Immature natural killer cell (primary cell): Measurements from ENCODE around the gene ARHGAP15. TPM values are rescaled to one million over a fixed set of nuclear protein-coding genes. Genes with fewer than 3 reads are reported as not detected.

Experiments used
- DNase-seq, 3 donors: peaks; one replicate each; pipeline ENCODE4 v3.0.0; 2022; ENCODE audit warnings: mixed read lengths in 1 of 3
- H3K27ac Mint-ChIP-seq, 6 donors: one replicate each; pipeline ENCODE4 v1.8.0; 2020; ENCODE audit warnings: mixed read lengths in 6 of 6, mild to moderate bottlenecking in 5 of 6, inconsistent platforms in 4 of 6, moderate library complexity in 3 of 6
- H3K27me3 Mint-ChIP-seq, 3 donors: one replicate each; pipeline ENCODE4 v1.8.0; 2020 to 2021; ENCODE audit warnings: low read depth in 3 of 3, mild to moderate bottlenecking in 3 of 3, mixed read lengths in 3 of 3, moderate library complexity in 3 of 3, inconsistent platforms in 1 of 3
- H3K36me3 Mint-ChIP-seq, 3 donors: one replicate each; pipeline ENCODE4 v1.8.0; 2020; ENCODE audit warnings: mixed read lengths in 3 of 3, inconsistent platforms in 2 of 3, mild to moderate bottlenecking in 2 of 3
- H3K4me1 Mint-ChIP-seq, 2 donors: one replicate each; pipeline ENCODE4 v1.8.0; 2020; ENCODE audit warnings: inconsistent platforms in 2 of 2, mild to moderate bottlenecking in 2 of 2, mixed read lengths in 2 of 2, moderate library complexity in 1 of 2
- H3K4me3 Mint-ChIP-seq, 5 donors: one replicate each; pipeline ENCODE4 v1.8.0; 2020; ENCODE audit warnings: mild to moderate bottlenecking in 5 of 5, mixed read lengths in 5 of 5, inconsistent platforms in 3 of 5, moderate library complexity in 3 of 5
- H3K9me3 Mint-ChIP-seq, 6 donors: one replicate each; pipeline ENCODE4 v1.8.0; 2020; ENCODE audit warnings: mild to moderate bottlenecking in 6 of 6, mixed read lengths in 6 of 6, inconsistent platforms in 4 of 6, moderate library complexity in 3 of 6
- polyA plus RNA-seq, 3 donors: library from polyadenylated mRNA; unstranded; fragments of 300-500 nt; fragmentation: Illumina TruSeq; gene quantifications; one replicate each; pipeline ENCODE4 v1.2.3, GENCODE V29; 2021

Gene ARHGAP15
- polyA plus RNA-seq, 3 donors from 2014 or later: 107 to 168 (median 150) TPM

DNA sequence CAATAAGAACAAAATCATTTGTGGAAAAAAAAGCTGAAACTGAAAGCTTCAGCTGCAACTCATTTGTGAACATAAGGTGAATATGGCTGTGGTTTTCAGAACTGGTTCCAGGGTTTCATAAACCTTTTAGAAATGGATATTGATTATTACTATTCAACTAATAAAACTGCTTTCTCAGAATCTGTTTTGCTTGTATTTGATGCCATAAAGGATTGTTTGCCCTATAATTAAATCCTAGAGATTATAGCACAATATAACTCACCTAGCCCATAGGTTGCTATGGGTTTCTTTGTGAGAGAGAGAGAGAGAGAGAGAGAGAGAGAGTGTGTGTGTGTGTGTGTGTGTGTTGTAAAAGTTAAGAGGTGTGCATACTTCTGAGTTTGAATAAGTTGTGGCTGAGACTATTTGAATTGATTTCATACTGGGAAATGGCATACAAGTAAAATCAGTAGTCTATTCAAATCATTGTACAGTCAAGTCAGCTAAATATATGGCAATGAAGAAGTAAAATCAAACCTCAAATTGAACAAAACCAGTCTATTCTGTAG lies 339.2 kb downstream of the ARHGAP15 start:
- Mint-ChIP-seq H3K36me3 (peaks cover 4 to 12% (median 6%) of the 10 kb centered on the region in 3 donors), H3K27ac (peak overlapping the region in 2 of 6 donors; percentile 13 to 21), H3K4me1 (peaks cover 21 to 26% of the 10 kb centered on the region in 2 donors), H3K4me3 (no peak overlapping the region), H3K9me3 (no peaks in the 10 kb centered on the region), H3K27me3 (peaks cover 0 to 2% (median 0%) of the 10 kb centered on the region in 3 donors)
- no peak for DNase-seq

DNA sequence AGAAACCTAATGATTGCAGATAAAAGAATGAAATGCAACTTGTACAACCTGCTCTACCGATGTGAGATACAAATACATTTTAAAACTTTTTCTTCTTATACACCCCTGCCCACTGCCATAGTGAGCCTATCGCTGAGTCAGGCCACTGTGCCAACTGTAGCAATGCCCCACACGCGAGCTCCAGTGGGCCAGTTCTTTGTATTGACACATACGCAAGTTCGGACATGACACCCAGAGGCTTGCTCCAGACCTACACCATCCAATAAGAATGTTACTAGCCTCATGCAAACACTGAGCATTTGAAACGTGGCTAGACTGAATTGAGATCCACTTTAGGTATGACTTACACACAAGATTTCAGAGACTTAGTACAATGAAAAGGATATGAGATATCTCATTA lies 340.1 kb downstream of the ARHGAP15 start:
- H3K9me3 Mint-ChIP-seq: no peaks in the 10 kb centered on the region
- H3K36me3 Mint-ChIP-seq: peaks cover 4 to 16% (median 8%) of the 10 kb centered on the region in 3 donors
- H3K4me3 Mint-ChIP-seq: no peak overlapping the region
- no peak for DNase-seq
- H3K27ac Mint-ChIP-seq: no peak overlapping the region
- H3K27me3 Mint-ChIP-seq: peaks cover 0 to 2% (median 0%) of the 10 kb centered on the region in 3 donors
- H3K4me1 Mint-ChIP-seq: peaks cover 16 to 19% of the 10 kb centered on the region in 2 donors

GRCh38 chr2:143471550-143471949 lies 342.3 kb downstream of the ARHGAP15 start:
- peaks cover 4 to 21% (median 8%) of the 10 kb centered on the region in 3 donors for H3K36me3 Mint-ChIP-seq
- peak overlapping the region in 1 of 6 donors; percentile 25 for H3K27ac Mint-ChIP-seq
- H3K4me3 Mint-ChIP-seq: no peak overlapping the region
- H3K9me3 Mint-ChIP-seq: no peaks in the 10 kb centered on the region
- H3K27me3 Mint-ChIP-seq: peaks cover 0 to 2% (median 0%) of the 10 kb centered on the region in 3 donors
- peaks cover 21 to 24% of the 10 kb centered on the region in 2 donors for H3K4me1 Mint-ChIP-seq
- no peak for DNase-seq

GRCh38 chr2:143473216-143473615 lies 344.0 kb downstream of the ARHGAP15 start:
- H3K27me3 Mint-ChIP-seq: peaks cover 0 to 2% (median 0%) of the 10 kb centered on the region in 3 donors
- peaks cover 4 to 21% (median 8%) of the 10 kb centered on the region in 3 donors for H3K36me3 Mint-ChIP-seq
- H3K27ac Mint-ChIP-seq: no peak overlapping the region
- H3K9me3 Mint-ChIP-seq: no peaks in the 10 kb centered on the region
- peaks cover 30 to 34% of the 10 kb centered on the region in 2 donors for H3K4me1 Mint-ChIP-seq
- no peak overlapping the region for H3K4me3 Mint-ChIP-seq
- DNase-seq: no peak

DNA sequence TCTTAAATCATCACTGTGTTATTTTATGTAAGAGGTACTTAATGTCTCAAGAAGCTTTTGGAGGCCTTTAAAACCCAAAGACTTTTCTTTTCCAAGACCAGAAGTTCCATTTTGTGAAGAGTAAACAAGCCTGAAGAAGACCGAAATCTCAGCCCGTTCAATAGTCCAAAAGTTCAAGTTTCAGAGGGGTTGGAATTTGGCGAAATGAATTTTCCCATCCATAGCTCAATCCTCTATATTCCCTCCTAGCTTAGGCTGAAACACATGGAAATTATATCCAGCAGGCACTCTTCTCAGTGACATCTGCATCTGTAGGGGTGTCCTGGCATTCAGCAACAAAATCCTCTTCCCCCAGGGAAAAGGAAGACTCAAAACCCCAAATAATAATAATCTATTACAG lies 344.6 kb downstream of the ARHGAP15 start:
- no peaks in the 10 kb centered on the region for H3K9me3 Mint-ChIP-seq
- peaks cover 0 to 2% (median 0%) of the 10 kb centered on the region in 3 donors for H3K27me3 Mint-ChIP-seq
- peaks cover 27 to 32% of the 10 kb centered on the region in 2 donors for H3K4me1 Mint-ChIP-seq
- H3K36me3 Mint-ChIP-seq: peaks cover 4 to 21% (median 8%) of the 10 kb centered on the region in 3 donors
- H3K4me3 Mint-ChIP-seq: no peak overlapping the region
- no peak for DNase-seq
- no peak overlapping the region for H3K27ac Mint-ChIP-seq

GRCh38 chr2:143474586-143474985 lies 345.4 kb downstream of the ARHGAP15 start:
- Mint-ChIP-seq H3K4me3 (no peak overlapping the region), H3K9me3 (no peaks in the 10 kb centered on the region), H3K4me1 (peaks cover 24 to 32% of the 10 kb centered on the region in 2 donors), H3K36me3 (peaks cover 4 to 21% (median 8%) of the 10 kb centered on the region in 3 donors), H3K27me3 (peaks cover 0 to 2% (median 0%) of the 10 kb centered on the region in 3 donors), H3K27ac (peak overlapping the region in 1 of 6 donors; percentile 15)
- no peak for DNase-seq

GRCh38 chr2:143475041-143475776 lies 346.0 kb downstream of the ARHGAP15 start:
- Mint-ChIP-seq H3K27ac (no peak overlapping the region), H3K4me3 (no peak overlapping the region), H3K4me1 (peaks cover 24 to 34% of the 10 kb centered on the region in 2 donors), H3K9me3 (no peaks in the 10 kb centered on the region), H3K27me3 (peaks cover 0 to 2% (median 0%) of the 10 kb centered on the region in 3 donors), H3K36me3 (peaks cover 4 to 21% (median 8%) of the 10 kb centered on the region in 3 donors)
- DNase-seq: no peak

- H3K27me3 Mint-ChIP-seq: peaks cover 0 to 2% (median 0%) of the 10 kb centered on the region in 3 donors
- H3K4me3 Mint-ChIP-seq: no peak overlapping the region
- H3K4me1 Mint-ChIP-seq: peaks cover 27 to 47% of the 10 kb centered on the region in 2 donors
- H3K36me3 Mint-ChIP-seq: peaks cover 0 to 21% (median 8%) of the 10 kb centered on the region in 3 donors
- H3K9me3 Mint-ChIP-seq: no peaks in the 10 kb centered on the region
- no peak for DNase-seq
- no peak overlapping the region for H3K27ac Mint-ChIP-seq
These were observed 347.3 kb downstream of the ARHGAP15 start for GRCh38 chr2:143476336-143477087.

DNA sequence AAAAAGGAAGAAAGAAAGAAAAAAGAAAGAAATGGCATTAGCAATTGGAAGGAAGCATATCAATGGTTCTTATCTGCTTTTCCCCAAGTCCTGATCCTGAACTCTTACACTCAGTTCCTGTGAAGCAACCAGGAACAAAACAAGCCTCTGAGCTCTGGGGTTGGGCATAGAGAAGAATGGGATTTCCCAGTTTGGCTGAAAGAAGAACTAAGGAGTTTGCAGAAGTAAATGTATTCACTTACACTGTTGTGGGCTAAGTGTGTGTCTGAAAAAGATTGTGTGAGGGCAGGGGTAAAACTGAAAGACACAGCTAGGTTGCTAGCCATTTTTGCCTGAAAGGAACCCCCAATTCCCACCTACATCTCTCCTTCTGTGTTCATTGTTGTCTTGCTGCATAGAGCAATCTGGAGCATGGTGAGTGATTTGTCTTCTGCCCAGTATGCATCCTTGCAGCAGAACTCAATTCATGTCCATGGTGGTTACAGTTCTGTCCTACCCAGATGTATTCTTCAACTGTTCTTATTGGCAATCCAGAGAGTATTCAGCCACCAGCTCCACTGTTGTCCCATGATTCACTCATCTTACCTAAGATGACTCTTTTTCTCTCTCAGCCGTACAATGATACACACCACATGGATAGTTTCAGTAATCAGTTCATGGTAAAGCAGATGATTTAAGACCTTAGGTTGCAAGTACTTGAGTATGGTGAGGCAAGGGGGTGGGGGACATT lies 348.7 kb downstream of the ARHGAP15 start:
- Mint-ChIP-seq H3K27ac (peak overlapping the region in 1 of 6 donors; percentile 12), H3K27me3 (peaks cover 0 to under 1% (median 0%) of the 10 kb centered on the region in 3 donors), H3K4me3 (no peak overlapping the region), H3K36me3 (peaks cover 0 to 17% (median 8%) of the 10 kb centered on the region in 3 donors), H3K4me1 (peaks cover 31 to 57% of the 10 kb centered on the region in 2 donors), H3K9me3 (no peaks in the 10 kb centered on the region)
- DNase-seq: no peak

- Mint-ChIP-seq H3K27ac (no peak overlapping the region), H3K4me1 (peaks cover 32 to 66% of the 10 kb centered on the region in 2 donors), H3K36me3 (peaks cover 0 to 3% (median 0%) of the 10 kb centered on the region in 3 donors), H3K4me3 (no peak overlapping the region), H3K9me3 (no peaks in the 10 kb centered on the region), H3K27me3 (no peaks in the 10 kb centered on the region)
- no peak for DNase-seq
These were observed 350.9 kb downstream of the ARHGAP15 start for GRCh38 chr2:143480086-143480485.

DNA sequence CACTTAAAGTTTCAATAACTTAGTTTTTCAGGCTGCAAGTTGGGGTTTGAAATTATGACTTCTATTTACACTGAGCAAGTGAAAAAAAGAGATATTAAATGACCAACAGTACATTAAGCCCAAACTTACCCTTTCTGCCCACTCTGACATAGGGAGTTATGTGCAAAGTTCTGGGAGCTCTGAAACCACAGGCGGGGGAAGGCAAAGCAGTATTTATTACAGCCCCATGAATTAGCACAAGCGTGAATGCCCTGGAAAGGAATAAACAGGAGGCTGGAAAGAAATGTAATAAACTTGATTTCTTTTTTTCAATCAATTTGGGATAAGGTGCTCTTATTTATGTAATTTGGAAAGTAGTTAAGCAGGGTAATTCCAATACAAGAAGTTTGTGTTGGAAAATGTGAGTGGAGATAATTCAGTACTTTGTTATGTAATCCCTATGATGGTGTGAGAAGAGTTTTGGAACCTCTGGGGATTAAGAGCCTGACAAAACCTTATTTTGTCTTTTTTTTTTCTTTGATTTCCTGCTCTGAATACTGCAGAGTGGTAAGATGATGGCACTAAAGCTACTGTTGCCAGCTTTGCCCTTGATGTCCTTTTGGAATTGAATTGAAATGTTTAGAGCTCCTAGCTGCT lies 351.5 kb downstream of the ARHGAP15 start:
- no peak for DNase-seq
- Mint-ChIP-seq H3K27ac (no peak overlapping the region), H3K27me3 (peaks cover 0 to 1% (median 0%) of the 10 kb centered on the region in 3 donors), H3K4me1 (peaks cover 29 to 71% of the 10 kb centered on the region in 2 donors), H3K4me3 (no peak overlapping the region), H3K9me3 (no peaks in the 10 kb centered on the region), H3K36me3 (peaks cover 0 to 3% (median 0%) of the 10 kb centered on the region in 3 donors)

DNA sequence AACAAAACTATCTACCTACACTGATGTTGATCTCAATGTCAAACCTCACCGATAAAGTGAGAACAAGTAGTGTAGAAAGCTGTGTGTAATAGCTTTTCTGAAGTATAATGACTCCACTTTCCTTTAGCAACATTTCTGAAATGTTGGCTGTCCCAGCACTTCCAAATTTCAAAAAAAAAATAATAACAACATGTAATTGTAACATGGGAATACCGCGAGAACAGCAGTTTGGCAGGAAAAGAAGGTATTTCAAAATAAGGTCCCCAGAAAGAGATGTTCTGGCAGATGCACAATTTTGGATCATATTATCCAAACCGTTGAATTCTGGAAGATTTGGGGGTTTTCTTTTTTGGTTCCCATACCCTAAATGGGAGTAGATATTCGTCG lies 352.0 kb downstream of the ARHGAP15 start:
- H3K4me1 Mint-ChIP-seq: peaks cover 30 to 75% of the 10 kb centered on the region in 2 donors
- no peak overlapping the region for H3K27ac Mint-ChIP-seq
- peaks cover 0 to 1% (median 0%) of the 10 kb centered on the region in 3 donors for H3K27me3 Mint-ChIP-seq
- H3K36me3 Mint-ChIP-seq: peaks cover 0 to 3% (median 0%) of the 10 kb centered on the region in 3 donors
- no peak overlapping the region for H3K4me3 Mint-ChIP-seq
- no peak for DNase-seq
- H3K9me3 Mint-ChIP-seq: no peaks in the 10 kb centered on the region

- H3K4me1 Mint-ChIP-seq: peaks cover 30 to 75% of the 10 kb centered on the region in 2 donors
- H3K4me3 Mint-ChIP-seq: no peak overlapping the region
- peaks cover 0 to 3% (median 0%) of the 10 kb centered on the region in 3 donors for H3K36me3 Mint-ChIP-seq
- no peaks in the 10 kb centered on the region for H3K9me3 Mint-ChIP-seq
- peaks cover 0 to 1% (median 0%) of the 10 kb centered on the region in 3 donors for H3K27me3 Mint-ChIP-seq
- H3K27ac Mint-ChIP-seq: no peak overlapping the region
- no peak for DNase-seq
These were observed 352.5 kb downstream of the ARHGAP15 start for GRCh38 chr2:143481733-143482132.
